Chondrocyte (in vitro differentiated cells): ENCODE measurements around the gene NOD1. TPM values are rescaled to one million over a fixed set of nuclear protein-coding genes. Genes with fewer than 3 reads are reported as not detected.

ENCODE experiments used
- DNase-seq: peaks from one replicate; pipeline ENCODE4 v3.0.0; 2021; ENCODE audit warnings: mixed read lengths, low spot score
- H3K27ac Mint-ChIP-seq: one replicate; pipeline ENCODE4 v1.8.0; 2021; ENCODE audit warnings: mild to moderate bottlenecking, moderate library complexity, mixed read lengths; ENCODE audit not compliant: unreplicated experiment
- H3K27me3 Mint-ChIP-seq: 2 replicates; pipeline ENCODE4 v1.8.0; 2021; ENCODE audit warnings: low read depth, mixed read lengths
- H3K36me3 Mint-ChIP-seq: 2 replicates; pipeline ENCODE4 v1.8.0; 2021; ENCODE audit warnings: low read depth, mixed read lengths
- H3K4me1 Mint-ChIP-seq: 2 replicates; pipeline ENCODE4 v1.8.0; 2021; ENCODE audit warnings: low read depth, mild to moderate bottlenecking, mixed read lengths
- H3K4me3 Mint-ChIP-seq: one replicate; pipeline ENCODE4 v1.8.0; 2021; ENCODE audit warnings: mild to moderate bottlenecking, moderate library complexity, mixed read lengths; ENCODE audit not compliant: unreplicated experiment
- H3K9me3 Mint-ChIP-seq: 2 replicates; pipeline ENCODE4 v1.8.0; 2021; ENCODE audit warnings: low read depth, mixed read lengths
- CTCF ChIP-seq: fragments of 200-600 bp; sonication (generic); IDR thresholded peaks from 2 replicates; pipeline ENCODE4 v1.5.0; 2021; ENCODE audit warnings: antibody characterized with exemption, mild to moderate bottlenecking, moderate library complexity
- total RNA-seq: library from RNA; stranded (reverse); gene quantifications from 3 replicates; pipeline ENCODE4 v1.2.1, GENCODE V29; 2021

The NOD1 gene
- total RNA-seq, 1 donor from 2014 or later: 6.6 TPM

GRCh38 chr7:30514776-30515175, 36.2 kb upstream of the NOD1 start:
- no peak for TF ChIP-seq CTCF
- no peak for DNase-seq
- Mint-ChIP-seq H3K4me3 (no peak overlapping the region), H3K27ac (no peak overlapping the region), H3K27me3 (no peaks in the 10 kb centered on the region), H3K4me1 (no peaks in the 10 kb centered on the region), H3K36me3 (no peaks in the 10 kb centered on the region), H3K9me3 (no peaks in the 10 kb centered on the region)

DNA sequence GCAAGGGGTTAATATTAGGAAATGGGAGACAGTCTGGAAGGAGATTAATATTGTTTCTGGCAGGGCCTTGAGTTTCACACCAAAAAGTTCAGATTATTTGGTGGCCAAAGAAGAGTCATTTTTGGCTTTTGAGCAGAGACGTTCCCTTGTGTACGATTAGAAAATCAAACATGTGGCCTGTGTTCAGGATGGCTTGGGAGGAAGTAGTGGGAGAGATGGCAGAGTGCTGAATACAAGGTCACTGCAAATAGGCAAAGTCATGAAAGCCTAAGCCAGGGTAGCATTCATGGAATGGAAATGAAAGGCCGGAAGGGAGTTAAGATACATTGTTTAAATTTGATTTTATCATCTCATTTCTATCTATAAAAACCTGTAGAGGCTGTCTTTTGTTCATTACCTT, 35.6 kb upstream of the NOD1 start:
- no peak for TF ChIP-seq CTCF
- Mint-ChIP-seq H3K27me3 (no peaks in the 10 kb centered on the region), H3K4me3 (no peak overlapping the region), H3K27ac (no peak overlapping the region), H3K4me1 (no peaks in the 10 kb centered on the region), H3K9me3 (no peaks in the 10 kb centered on the region), H3K36me3 (no peaks in the 10 kb centered on the region)
- no peak for DNase-seq

- no peaks in the 10 kb centered on the region for H3K27me3 Mint-ChIP-seq
- no peak for DNase-seq
- no peaks in the 10 kb centered on the region for H3K9me3 Mint-ChIP-seq
- TF ChIP-seq CTCF: no peak
- H3K4me1 Mint-ChIP-seq: no peaks in the 10 kb centered on the region
- no peaks in the 10 kb centered on the region for H3K36me3 Mint-ChIP-seq
- H3K4me3 Mint-ChIP-seq: no peak overlapping the region
- H3K27ac Mint-ChIP-seq: no peak overlapping the region
Observed at GRCh38 chr7:30513762-30514161, 35.2 kb upstream of the NOD1 start.

GRCh38 chr7:30511973-30512662, 33.5 kb upstream of the NOD1 start:
- no peaks in the 10 kb centered on the region for H3K36me3 Mint-ChIP-seq
- H3K27ac Mint-ChIP-seq: no peak overlapping the region
- H3K4me1 Mint-ChIP-seq: no peaks in the 10 kb centered on the region
- no peak for TF ChIP-seq CTCF
- no peaks in the 10 kb centered on the region for H3K9me3 Mint-ChIP-seq
- no peaks in the 10 kb centered on the region for H3K27me3 Mint-ChIP-seq
- DNase-seq: no peak
- H3K4me3 Mint-ChIP-seq: no peak overlapping the region

DNA sequence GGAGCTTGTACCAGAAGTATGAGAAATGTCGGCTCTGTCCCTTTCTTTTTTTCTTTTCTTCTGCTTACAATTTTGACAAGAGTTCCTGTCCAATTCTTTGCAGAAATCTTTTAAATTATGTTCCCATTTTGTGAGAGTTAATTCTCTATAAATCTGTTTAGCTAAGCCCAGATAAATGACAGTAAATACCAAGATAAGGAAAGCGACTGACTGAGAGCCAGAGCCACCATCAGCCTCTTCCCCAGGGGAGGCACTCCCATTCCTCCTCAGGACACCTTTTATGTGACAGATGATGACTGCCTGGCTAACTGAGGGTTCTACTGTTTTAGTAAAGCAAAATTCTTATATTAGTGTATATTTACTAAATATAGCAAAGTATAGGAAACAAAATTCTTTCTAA, 32.9 kb upstream of the NOD1 start:
- Mint-ChIP-seq H3K36me3 (no peaks in the 10 kb centered on the region), H3K27ac (no peak overlapping the region), H3K27me3 (no peaks in the 10 kb centered on the region), H3K9me3 (no peaks in the 10 kb centered on the region), H3K4me3 (no peak overlapping the region), H3K4me1 (no peaks in the 10 kb centered on the region)
- no peak for DNase-seq
- no peak for TF ChIP-seq CTCF
